Osteoblast (primary cell): ENCODE measurements around the gene TPST2. TPM values are rescaled to one million over a fixed set of nuclear protein-coding genes. Genes with fewer than 3 reads are reported as not detected.

Experiments used
- DNase-seq: peaks from one replicate; pipeline ENCODE4 v3.0.0; 2011; ENCODE audit warnings: low spot score, mixed read lengths; ENCODE audit not compliant: insufficient read length; ENCODE audit errors: missing footprints
- H2AFZ ChIP-seq: 2 replicates; pipeline ENCODE4 v1.6.0; 2011; ENCODE audit warnings: mild to moderate bottlenecking, low read length
- H3K27ac ChIP-seq: 2 replicates; pipeline ENCODE4 v1.5.1; 2011; ENCODE audit warnings: mild to moderate bottlenecking, low read depth, low read length, moderate library complexity
- H3K27me3 ChIP-seq: 2 replicates; pipeline ENCODE4 v1.6.0; 2012; ENCODE audit warnings: mild to moderate bottlenecking, control low read depth, inconsistent platforms, low read length, moderate library complexity; ENCODE audit not compliant: insufficient read depth
- H3K36me3 ChIP-seq: 2 replicates; pipeline ENCODE4 v1.5.1; 2011; ENCODE audit warnings: mild to moderate bottlenecking, low read length, control low read depth, moderate library complexity; ENCODE audit not compliant: insufficient read depth
- H3K4me1 ChIP-seq: 2 replicates; pipeline ENCODE4 v1.5.1; 2011; ENCODE audit warnings: mild to moderate bottlenecking, low read length, control low read depth, moderate library complexity; ENCODE audit not compliant: insufficient read depth
- H3K4me2 ChIP-seq: 2 replicates; pipeline ENCODE4 v1.6.0; 2011; ENCODE audit warnings: mild to moderate bottlenecking, low read length; ENCODE audit not compliant: insufficient read depth
- H3K4me3 ChIP-seq: fragments of 200-600 bp; sonication (generic); 3 replicates; pipeline ENCODE4 v1.5.1; 2012; ENCODE audit warnings: mild to moderate bottlenecking, low read length, inconsistent platforms; ENCODE audit not compliant: insufficient read depth
- H3K79me2 ChIP-seq: 2 replicates; pipeline ENCODE4 v1.6.0; 2012; ENCODE audit warnings: mild to moderate bottlenecking, low read length, control low read depth, inconsistent platforms; ENCODE audit not compliant: insufficient read depth
- H3K9me3 ChIP-seq: 2 replicates; pipeline ENCODE4 v1.5.1; 2011; ENCODE audit warnings: low read depth, low read length, control low read depth
- H4K20me1 ChIP-seq: 2 replicates; pipeline ENCODE4 v1.6.0; 2012; ENCODE audit warnings: mild to moderate bottlenecking, low read length, control low read depth; ENCODE audit not compliant: insufficient read depth
- total RNA-seq: library from RNA; depleted of rRNA; stranded (reverse); fragments of >200 nt; gene quantifications from 2 replicates; pipeline ENCODE4 v1.2.3, GENCODE V29; 2012
- TF ChIP-seq, protein P1 (sequence below): IDR thresholded peaks from 2 replicates; pipeline ENCODE4 v1.5.1; 2011; ENCODE audit warnings: mild to moderate bottlenecking, low read depth, low read length, moderate library complexity; ENCODE audit errors: extremely low read depth

The TPST2 gene
- total RNA-seq, 1 donor: 98.4 TPM

DNA sequence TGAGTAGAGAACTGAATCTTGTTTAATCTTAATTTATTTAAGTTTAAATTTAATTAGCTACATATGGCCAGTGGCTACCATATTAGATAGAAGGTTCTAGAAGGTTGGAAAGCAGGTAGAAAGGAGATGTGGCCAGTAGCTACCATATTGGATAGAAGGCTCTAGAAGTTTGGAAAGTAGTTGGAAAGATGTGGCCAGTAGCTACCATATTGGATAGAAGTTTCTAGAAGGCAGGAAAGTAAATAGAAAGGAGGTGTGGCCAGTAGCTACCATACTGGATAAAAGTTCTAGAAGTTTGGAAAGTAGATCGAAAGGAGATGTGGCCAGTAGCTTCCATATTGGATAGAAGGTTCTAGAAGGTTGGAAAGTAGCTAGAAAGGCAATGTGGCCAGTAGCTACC lies 34.1 kb upstream of the TPST2 start:
- H3K4me1 ChIP-seq: no peaks in the 10 kb centered on the region
- H3K4me3 ChIP-seq: no peak overlapping the region
- H3K9me3 ChIP-seq: no peaks in the 10 kb centered on the region
- no peak overlapping the region for H3K4me2 ChIP-seq
- no peaks in the 10 kb centered on the region for H3K36me3 ChIP-seq
- TF ChIP-seq, protein P1, sequence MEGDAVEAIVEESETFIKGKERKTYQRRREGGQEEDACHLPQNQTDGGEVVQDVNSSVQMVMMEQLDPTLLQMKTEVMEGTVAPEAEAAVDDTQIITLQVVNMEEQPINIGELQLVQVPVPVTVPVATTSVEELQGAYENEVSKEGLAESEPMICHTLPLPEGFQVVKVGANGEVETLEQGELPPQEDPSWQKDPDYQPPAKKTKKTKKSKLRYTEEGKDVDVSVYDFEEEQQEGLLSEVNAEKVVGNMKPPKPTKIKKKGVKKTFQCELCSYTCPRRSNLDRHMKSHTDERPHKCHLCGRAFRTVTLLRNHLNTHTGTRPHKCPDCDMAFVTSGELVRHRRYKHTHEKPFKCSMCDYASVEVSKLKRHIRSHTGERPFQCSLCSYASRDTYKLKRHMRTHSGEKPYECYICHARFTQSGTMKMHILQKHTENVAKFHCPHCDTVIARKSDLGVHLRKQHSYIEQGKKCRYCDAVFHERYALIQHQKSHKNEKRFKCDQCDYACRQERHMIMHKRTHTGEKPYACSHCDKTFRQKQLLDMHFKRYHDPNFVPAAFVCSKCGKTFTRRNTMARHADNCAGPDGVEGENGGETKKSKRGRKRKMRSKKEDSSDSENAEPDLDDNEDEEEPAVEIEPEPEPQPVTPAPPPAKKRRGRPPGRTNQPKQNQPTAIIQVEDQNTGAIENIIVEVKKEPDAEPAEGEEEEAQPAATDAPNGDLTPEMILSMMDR: no peak
- DNase-seq: no peak
- H4K20me1 ChIP-seq: no peaks in the 10 kb centered on the region
- no peaks in the 10 kb centered on the region for H3K79me2 ChIP-seq
- H3K27me3 ChIP-seq: peaks cover 18% of the 10 kb centered on the region
- no peak overlapping the region for H2AFZ ChIP-seq
- no peak overlapping the region for H3K27ac ChIP-seq

DNA sequence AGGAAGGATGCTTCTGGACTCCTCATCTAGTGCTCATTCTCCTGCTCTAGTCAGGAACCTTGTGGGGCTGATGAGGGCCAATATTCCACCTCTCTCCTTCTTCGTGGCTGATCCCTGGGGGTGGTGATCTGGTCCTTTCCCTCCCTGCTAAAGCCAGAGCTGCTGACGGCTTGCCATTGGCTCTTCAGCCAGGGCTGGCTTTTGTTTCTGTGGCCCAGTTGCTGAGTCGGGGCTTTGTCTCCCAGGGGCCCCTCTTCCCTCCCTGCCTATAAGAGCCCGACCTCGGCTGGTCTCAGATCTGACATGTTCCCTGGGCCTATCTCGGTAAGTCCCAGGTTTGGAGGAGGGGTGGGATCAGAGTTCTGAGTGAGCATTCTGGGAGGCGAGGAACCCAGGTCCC lies 31.7 kb upstream of the TPST2 start, which contains the start of gene CRYBA4:
TSS of gene CRYBA4 (plus strand) at position 301 of the 400 bp plus-strand sequence. CDS start 634 bp downstream, outside the sequence.
- H2AFZ ChIP-seq: no peak within 1 kb of the TSS
- H3K27me3 ChIP-seq: peaks cover 13% of the 10 kb centered on the region
- H3K27ac ChIP-seq: no peak within 1 kb of the TSS
- H3K36me3 ChIP-seq: no peaks in the 10 kb centered on the region
- H3K4me3 ChIP-seq: no peak within 1 kb of the TSS
- no peaks in the 10 kb centered on the region for H3K9me3 ChIP-seq
- TF ChIP-seq, protein P1: no peak
- DNase-seq: no peak
- no peaks in the 10 kb centered on the region for H3K79me2 ChIP-seq
- no peaks in the 10 kb centered on the region for H3K4me1 ChIP-seq
- H4K20me1 ChIP-seq: no peaks in the 10 kb centered on the region
- H3K4me2 ChIP-seq: no peak within 1 kb of the TSS

DNA sequence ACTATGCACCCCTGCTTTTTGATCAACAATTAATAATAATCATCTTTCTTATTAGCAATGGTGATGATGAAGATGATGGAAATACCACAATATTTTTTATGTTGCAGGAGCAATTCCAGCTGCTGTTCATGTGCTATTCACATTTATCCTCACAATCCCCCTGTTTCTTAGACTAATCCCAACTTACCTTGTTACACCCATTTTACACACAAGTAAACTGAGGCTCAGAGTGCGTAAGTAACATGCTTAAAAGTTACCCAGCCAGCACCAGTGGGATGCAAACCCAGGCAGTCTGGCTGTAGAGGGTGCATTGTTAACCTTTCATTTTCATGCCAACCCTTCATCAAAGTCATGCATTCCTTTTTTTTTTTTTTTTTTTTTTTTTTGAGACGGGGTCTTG lies 30.3 kb upstream of the TPST2 start:
- TF ChIP-seq, protein P1: no peak
- Histone ChIP-seq H3K9me3 (no peaks in the 10 kb centered on the region), H3K4me2 (no peak overlapping the region), H3K27ac (no peak overlapping the region), H3K4me3 (no peak overlapping the region), H4K20me1 (no peaks in the 10 kb centered on the region), H3K36me3 (no peaks in the 10 kb centered on the region), H3K4me1 (no peaks in the 10 kb centered on the region), H3K79me2 (no peaks in the 10 kb centered on the region), H3K27me3 (peaks cover 8% of the 10 kb centered on the region), H2AFZ (no peak overlapping the region)
- DNase-seq: no peak

- Histone ChIP-seq H3K4me1 (no peaks in the 10 kb centered on the region), H3K36me3 (no peaks in the 10 kb centered on the region), H3K27me3 (peaks cover 4% of the 10 kb centered on the region), H3K79me2 (no peaks in the 10 kb centered on the region), H3K27ac (no peak overlapping the region), H3K9me3 (no peaks in the 10 kb centered on the region), H2AFZ (no peak overlapping the region), H3K4me2 (no peak overlapping the region), H4K20me1 (no peaks in the 10 kb centered on the region), H3K4me3 (no peak overlapping the region)
- DNase-seq: no peak
- TF ChIP-seq, protein P1: no peak
Measured at GRCh38 chr22:26619510-26619909, 29.6 kb upstream of the TPST2 start.
